Tibial artery (tissue), 4 donors: Measurements from ENCODE around the gene DIPK1B.

Experiments used
- DNase-seq, 2 donors: peaks; one replicate each; pipeline ENCODE4 v3.0.0-alpha.2; 2019
- H3K27ac ChIP-seq, 2 donors: fragments of 200-600 bp; sonication (generic) in 1 of 2; 1 replicate in 1 of 2; 2 replicates in 1 of 2; pipeline ENCODE4 v1.5.1; 2018 to 2019; ENCODE audit warnings: mild to moderate bottlenecking in 1 of 2
- H3K27me3 ChIP-seq, 2 donors: fragments of 200-600 bp; sonication (generic) in 1 of 2; one replicate each; pipeline versions ENCODE4 v1.5.1 to v1.6.0; 2016 to 2019
- H3K36me3 ChIP-seq, 3 donors: fragments of 200-600 bp; sonication (generic) in 2 of 3; one replicate each; pipeline ENCODE4 v1.5.1; 2016 to 2019; ENCODE audit warnings: mild to moderate bottlenecking in 2 of 3
- H3K4me1 ChIP-seq, 4 donors: fragments of 200-600 bp; sonication (generic) in 2 of 4; 1 replicate in 3 of 4; 2 replicates in 1 of 4; pipeline ENCODE4 v1.5.1; 2016 to 2019
- H3K4me3 ChIP-seq, 2 donors: fragments of 200-600 bp; sonication (generic) in 1 of 2; 1 replicate in 1 of 2; 2 replicates in 1 of 2; pipeline ENCODE4 v1.5.1; 2018 to 2019; ENCODE audit warnings: mild to moderate bottlenecking in 2 of 2
- H3K9me3 ChIP-seq, 3 donors: fragments of 200-600 bp; sonication (generic) in 1 of 3; one replicate each; pipeline ENCODE4 v1.5.1; 2016 to 2019
- CTCF ChIP-seq, 2 experiments: fragments of 200-600 bp in 1 of 2; fragments of 450-650 bp in 1 of 2; IDR thresholded peaks; one replicate each; pipeline ENCODE4 v1.5.1; 2017 to 2019; ENCODE audit warnings: antibody characterized with exemption in 2 of 2, mild to moderate bottlenecking in 1 of 2, moderate library complexity in 1 of 2
- intact Hi-C: fragments of 100-400 bp; cut with DNase I; formaldehyde crosslinking; loops from one replicate; pipeline ENCODE4 v1.15.0; 2023; ENCODE audit warnings: low total_unique reads

Gene DIPK1B

DNA sequence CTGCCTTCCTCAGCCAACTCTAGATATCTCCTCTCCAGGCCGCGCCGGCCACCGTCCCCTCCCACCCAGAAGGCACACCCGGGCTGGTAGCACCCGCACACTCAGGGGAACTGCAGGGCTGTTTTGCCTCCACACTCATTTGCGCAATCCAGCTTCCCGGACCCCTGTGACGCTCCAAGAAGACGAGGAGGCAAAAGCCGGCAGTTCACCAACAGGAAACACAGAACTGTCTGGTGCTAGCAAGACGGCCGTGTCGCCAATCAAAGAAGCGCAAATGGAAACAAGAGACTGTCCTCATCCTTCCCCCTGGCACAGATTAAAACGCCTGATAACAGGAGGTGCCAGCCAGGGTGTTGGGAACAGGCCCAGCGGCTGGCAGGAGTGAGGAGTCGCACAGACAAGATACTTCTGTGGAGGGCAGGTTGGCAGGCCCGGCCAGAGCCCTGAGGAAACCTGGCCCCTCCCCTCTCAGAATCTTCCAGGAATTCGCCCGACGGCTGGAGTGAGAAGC lies 32.9 kb upstream of the DIPK1B start:
- Histone ChIP-seq H3K4me3 (no peak overlapping the region), H3K4me1 (peaks cover 0 to 11% (median 0%) of the 10 kb centered on the region in 4 donors), H3K27ac (no peak overlapping the region), H3K9me3 (no peaks in the 10 kb centered on the region), H3K27me3 (no peaks in the 10 kb centered on the region), H3K36me3 (peaks cover 0 to 23% (median 17%) of the 10 kb centered on the region in 3 donors)
- intact Hi-C loops, result no loop called here
- DNase-seq, result peak; percentile 63 to 81
- no peak for TF ChIP-seq CTCF (IDR thresholded peaks at IDR 0.05)

DNA sequence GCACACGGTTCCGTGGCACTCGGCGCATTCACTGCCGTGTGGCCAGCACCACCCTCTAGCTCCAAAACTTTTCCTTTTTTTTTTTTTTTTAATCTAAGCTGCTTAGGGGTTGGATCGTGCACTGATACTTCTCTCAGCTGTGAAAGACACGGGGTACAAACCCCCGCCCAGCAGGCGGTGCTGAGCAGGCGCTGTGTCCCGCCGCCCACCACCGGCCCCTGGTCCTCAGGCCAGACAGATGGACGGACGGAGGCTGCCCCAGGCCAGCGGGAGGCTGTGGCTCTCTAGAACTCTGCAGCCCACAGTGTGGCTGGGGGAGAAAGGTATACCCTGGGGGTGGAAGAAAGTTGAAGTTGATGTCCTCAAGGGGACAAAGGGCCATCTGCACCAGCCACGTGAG lies 31.3 kb upstream of the DIPK1B start:
- no peak for DNase-seq
- Histone ChIP-seq H3K9me3 (no peaks in the 10 kb centered on the region), H3K27me3 (no peaks in the 10 kb centered on the region), H3K4me1 (peaks cover 0 to 23% (median 12%) of the 10 kb centered on the region in 4 donors), H3K27ac (no peak overlapping the region), H3K36me3 (peaks cover 0 to 11% (median 11%) of the 10 kb centered on the region in 3 donors), H3K4me3 (no peak overlapping the region)
- intact Hi-C loops, result no loop called here
- TF ChIP-seq CTCF (IDR thresholded peaks at IDR 0.05), result no peak

- no peaks in the 10 kb centered on the region for H3K9me3 ChIP-seq
- H3K27me3 ChIP-seq, result no peaks in the 10 kb centered on the region
- DNase-seq, result no peak
- no peak overlapping the region for H3K4me3 ChIP-seq
- intact Hi-C loops, result no loop called here
- H3K27ac ChIP-seq, result no peak overlapping the region
- TF ChIP-seq CTCF (IDR thresholded peaks at IDR 0.05), result no peak
- peaks cover 0 to 33% (median 20%) of the 10 kb centered on the region in 4 donors for H3K4me1 ChIP-seq
- peaks cover 0 to under 1% (median under 1%) of the 10 kb centered on the region in 3 donors for H3K36me3 ChIP-seq
Observed at GRCh38 chr9:136681945-136682699, 30.2 kb upstream of the DIPK1B start.

GRCh38 chr9:136682710-136683109 lies 29.7 kb upstream of the DIPK1B start:
- no peaks in the 10 kb centered on the region for H3K36me3 ChIP-seq
- no peaks in the 10 kb centered on the region for H3K9me3 ChIP-seq
- peaks cover 0 to 39% (median 20%) of the 10 kb centered on the region in 4 donors for H3K4me1 ChIP-seq
- DNase-seq, result no peak
- H3K4me3 ChIP-seq, result no peak overlapping the region
- H3K27me3 ChIP-seq, result no peaks in the 10 kb centered on the region
- no peak overlapping the region for H3K27ac ChIP-seq
- intact Hi-C loops, result no loop called here
- no peak for TF ChIP-seq CTCF (IDR thresholded peaks at IDR 0.05)

- TF ChIP-seq CTCF (IDR thresholded peaks at IDR 0.05), result no peak
- H3K4me1 ChIP-seq, result peaks cover 0 to 44% (median 20%) of the 10 kb centered on the region in 4 donors
- no peaks in the 10 kb centered on the region for H3K36me3 ChIP-seq
- DNase-seq, result no peak
- H3K27ac ChIP-seq, result no peak overlapping the region
- intact Hi-C loops, result no loop called here
- no peaks in the 10 kb centered on the region for H3K9me3 ChIP-seq
- no peaks in the 10 kb centered on the region for H3K27me3 ChIP-seq
- no peak overlapping the region for H3K4me3 ChIP-seq
Observed at GRCh38 chr9:136683173-136683745, 29.1 kb upstream of the DIPK1B start.
